Osteoblast (primary cell): ENCODE measurements around the gene PPP3CA. TPM values are rescaled to one million over a fixed set of nuclear protein-coding genes. Genes with fewer than 3 reads are reported as not detected.

Experiments
- DNase-seq: peaks from one replicate; pipeline ENCODE4 v3.0.0; 2011; ENCODE audit warnings: low spot score, mixed read lengths; ENCODE audit not compliant: insufficient read length; ENCODE audit errors: missing footprints
- H2AFZ ChIP-seq: 2 replicates; pipeline ENCODE4 v1.6.0; 2011; ENCODE audit warnings: mild to moderate bottlenecking, low read length
- H3K27ac ChIP-seq: 2 replicates; pipeline ENCODE4 v1.5.1; 2011; ENCODE audit warnings: mild to moderate bottlenecking, low read depth, low read length, moderate library complexity
- H3K27me3 ChIP-seq: 2 replicates; pipeline ENCODE4 v1.6.0; 2012; ENCODE audit warnings: mild to moderate bottlenecking, control low read depth, inconsistent platforms, low read length, moderate library complexity; ENCODE audit not compliant: insufficient read depth
- H3K36me3 ChIP-seq: 2 replicates; pipeline ENCODE4 v1.5.1; 2011; ENCODE audit warnings: mild to moderate bottlenecking, low read length, control low read depth, moderate library complexity; ENCODE audit not compliant: insufficient read depth
- H3K4me1 ChIP-seq: 2 replicates; pipeline ENCODE4 v1.5.1; 2011; ENCODE audit warnings: mild to moderate bottlenecking, low read length, control low read depth, moderate library complexity; ENCODE audit not compliant: insufficient read depth
- H3K4me2 ChIP-seq: 2 replicates; pipeline ENCODE4 v1.6.0; 2011; ENCODE audit warnings: mild to moderate bottlenecking, low read length; ENCODE audit not compliant: insufficient read depth
- H3K4me3 ChIP-seq: fragments of 200-600 bp; sonication (generic); 3 replicates; pipeline ENCODE4 v1.5.1; 2012; ENCODE audit warnings: mild to moderate bottlenecking, low read length, inconsistent platforms; ENCODE audit not compliant: insufficient read depth
- H3K79me2 ChIP-seq: 2 replicates; pipeline ENCODE4 v1.6.0; 2012; ENCODE audit warnings: mild to moderate bottlenecking, low read length, control low read depth, inconsistent platforms; ENCODE audit not compliant: insufficient read depth
- H3K9me3 ChIP-seq: 2 replicates; pipeline ENCODE4 v1.5.1; 2011; ENCODE audit warnings: low read depth, low read length, control low read depth
- H4K20me1 ChIP-seq: 2 replicates; pipeline ENCODE4 v1.6.0; 2012; ENCODE audit warnings: mild to moderate bottlenecking, low read length, control low read depth; ENCODE audit not compliant: insufficient read depth
- total RNA-seq: library from RNA; depleted of rRNA; stranded (reverse); fragments of >200 nt; gene quantifications from 2 replicates; pipeline ENCODE4 v1.2.3, GENCODE V29; 2012
- TF ChIP-seq, protein P1 (sequence below): IDR thresholded peaks from 2 replicates; pipeline ENCODE4 v1.5.1; 2011; ENCODE audit warnings: mild to moderate bottlenecking, low read depth, low read length, moderate library complexity; ENCODE audit errors: extremely low read depth

PPP3CA gene
- total RNA-seq, 1 donor, result 80.0 TPM

DNA sequence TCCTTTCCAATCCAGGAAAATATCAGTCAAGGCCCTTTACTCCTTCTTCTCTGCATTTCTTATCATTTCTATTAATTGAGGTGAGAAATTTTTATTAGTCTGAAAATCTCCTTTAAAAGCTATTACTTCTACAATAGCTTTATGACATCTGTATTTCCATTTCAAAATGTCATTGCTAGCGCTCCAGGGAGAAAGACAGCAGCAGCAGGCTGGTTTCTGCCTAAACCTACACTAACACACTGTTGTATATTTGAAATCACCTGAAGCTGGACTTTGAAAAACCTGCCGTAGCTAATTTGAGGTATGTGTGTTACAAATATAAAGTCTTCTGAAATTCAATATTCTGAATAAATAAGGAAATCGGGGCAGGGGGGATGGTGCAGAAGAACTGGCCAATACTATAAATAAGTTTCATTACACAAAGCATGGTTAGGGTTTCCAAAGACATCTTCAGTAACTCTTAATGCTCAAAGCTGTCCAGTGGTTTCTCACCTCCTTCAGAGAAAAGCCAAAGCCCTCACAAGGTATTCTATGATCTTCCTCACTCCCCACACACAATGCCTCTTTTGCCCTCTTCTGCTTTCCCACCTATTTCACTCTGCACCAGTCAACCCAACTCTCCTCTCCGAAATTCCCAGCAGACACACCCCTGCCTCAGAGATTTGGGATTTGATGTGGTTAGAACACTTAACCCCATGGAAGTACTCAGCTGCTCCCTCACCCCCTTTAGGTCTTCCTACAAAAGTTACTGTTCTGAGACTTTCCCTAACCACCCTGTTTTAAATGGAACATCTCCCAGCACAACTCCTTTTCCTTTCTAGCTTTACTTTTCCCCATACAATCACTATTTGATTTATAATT is 122.7 kb downstream of the PPP3CA start:
- Histone ChIP-seq H3K4me2 (no peak overlapping the region), H3K36me3 (no peaks in the 10 kb centered on the region), H3K27ac (no peak overlapping the region), H4K20me1 (no peaks in the 10 kb centered on the region), H3K79me2 (peaks cover 79% of the 10 kb centered on the region), H3K9me3 (no peaks in the 10 kb centered on the region), H3K4me1 (peaks cover 5% of the 10 kb centered on the region), H2AFZ (no peak overlapping the region), H3K4me3 (no peak overlapping the region), H3K27me3 (no peaks in the 10 kb centered on the region)
- no peak for DNase-seq
- TF ChIP-seq, protein P1, sequence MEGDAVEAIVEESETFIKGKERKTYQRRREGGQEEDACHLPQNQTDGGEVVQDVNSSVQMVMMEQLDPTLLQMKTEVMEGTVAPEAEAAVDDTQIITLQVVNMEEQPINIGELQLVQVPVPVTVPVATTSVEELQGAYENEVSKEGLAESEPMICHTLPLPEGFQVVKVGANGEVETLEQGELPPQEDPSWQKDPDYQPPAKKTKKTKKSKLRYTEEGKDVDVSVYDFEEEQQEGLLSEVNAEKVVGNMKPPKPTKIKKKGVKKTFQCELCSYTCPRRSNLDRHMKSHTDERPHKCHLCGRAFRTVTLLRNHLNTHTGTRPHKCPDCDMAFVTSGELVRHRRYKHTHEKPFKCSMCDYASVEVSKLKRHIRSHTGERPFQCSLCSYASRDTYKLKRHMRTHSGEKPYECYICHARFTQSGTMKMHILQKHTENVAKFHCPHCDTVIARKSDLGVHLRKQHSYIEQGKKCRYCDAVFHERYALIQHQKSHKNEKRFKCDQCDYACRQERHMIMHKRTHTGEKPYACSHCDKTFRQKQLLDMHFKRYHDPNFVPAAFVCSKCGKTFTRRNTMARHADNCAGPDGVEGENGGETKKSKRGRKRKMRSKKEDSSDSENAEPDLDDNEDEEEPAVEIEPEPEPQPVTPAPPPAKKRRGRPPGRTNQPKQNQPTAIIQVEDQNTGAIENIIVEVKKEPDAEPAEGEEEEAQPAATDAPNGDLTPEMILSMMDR, result no peak

DNA sequence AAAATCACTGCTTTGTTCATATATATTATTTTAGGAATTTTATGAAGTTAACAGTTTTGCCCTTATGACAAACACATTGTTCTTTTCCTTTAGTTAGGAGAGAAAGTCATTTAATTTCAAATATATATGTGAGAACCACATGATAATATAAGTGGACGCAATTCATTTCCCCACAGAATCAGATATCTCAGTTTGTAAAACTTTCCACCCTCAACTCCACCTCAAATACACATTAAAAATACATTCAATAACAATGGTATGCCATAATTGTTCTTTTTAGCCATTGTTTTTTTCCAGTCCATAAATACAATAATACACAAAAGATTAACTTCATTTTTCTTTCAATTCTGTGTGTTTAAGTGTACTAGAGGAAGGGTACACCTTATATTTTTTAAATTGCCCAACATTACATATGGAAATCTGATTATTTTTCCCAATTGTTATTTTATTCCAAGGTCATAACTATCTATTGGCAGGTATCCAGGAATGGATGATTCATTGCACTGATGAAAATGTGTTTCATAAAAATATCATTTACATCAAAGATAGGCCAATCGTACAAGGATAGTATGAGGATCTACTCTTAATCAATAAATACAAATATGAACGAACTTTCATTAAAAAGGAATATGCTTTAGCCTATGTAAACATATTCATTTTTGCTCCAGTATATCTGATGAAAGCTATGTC is 125.0 kb downstream of the PPP3CA start:
- H3K79me2 ChIP-seq, result peaks cover 79% of the 10 kb centered on the region
- peaks cover 14% of the 10 kb centered on the region for H3K4me1 ChIP-seq
- H3K4me2 ChIP-seq, result no peak overlapping the region
- no peaks in the 10 kb centered on the region for H3K27me3 ChIP-seq
- no peaks in the 10 kb centered on the region for H3K9me3 ChIP-seq
- H4K20me1 ChIP-seq, result no peaks in the 10 kb centered on the region
- H3K36me3 ChIP-seq, result no peaks in the 10 kb centered on the region
- TF ChIP-seq, protein P1, result no peak
- no peak overlapping the region for H2AFZ ChIP-seq
- no peak overlapping the region for H3K4me3 ChIP-seq
- no peak for DNase-seq
- H3K27ac ChIP-seq, result no peak overlapping the region

DNA sequence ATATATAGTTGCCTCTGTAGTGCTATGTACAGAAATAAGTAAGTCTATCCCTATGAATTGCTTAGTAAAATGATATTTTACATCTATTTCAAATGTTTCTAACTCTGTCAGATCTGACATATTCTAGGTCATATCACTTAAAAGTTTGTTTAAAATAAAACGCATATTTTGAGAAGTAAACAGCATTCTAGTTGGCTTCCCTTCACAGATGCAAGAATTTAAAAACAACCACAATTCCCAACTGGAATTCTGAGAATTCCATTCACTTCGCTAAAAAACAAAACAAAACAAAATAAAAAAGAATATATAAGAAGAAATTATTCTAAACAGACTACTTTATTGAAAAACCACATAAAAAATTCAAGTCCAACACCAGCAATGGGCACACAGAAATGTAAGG is 126.0 kb downstream of the PPP3CA start:
- TF ChIP-seq, protein P1, result no peak
- Histone ChIP-seq H3K4me1 (peaks cover 16% of the 10 kb centered on the region), H4K20me1 (no peaks in the 10 kb centered on the region), H3K27ac (no peak overlapping the region), H3K79me2 (peaks cover 79% of the 10 kb centered on the region), H2AFZ (no peak overlapping the region), H3K4me2 (peak overlapping the region; percentile 12), H3K27me3 (no peaks in the 10 kb centered on the region), H3K9me3 (no peaks in the 10 kb centered on the region), H3K4me3 (no peak overlapping the region), H3K36me3 (no peaks in the 10 kb centered on the region)
- no peak for DNase-seq

DNA sequence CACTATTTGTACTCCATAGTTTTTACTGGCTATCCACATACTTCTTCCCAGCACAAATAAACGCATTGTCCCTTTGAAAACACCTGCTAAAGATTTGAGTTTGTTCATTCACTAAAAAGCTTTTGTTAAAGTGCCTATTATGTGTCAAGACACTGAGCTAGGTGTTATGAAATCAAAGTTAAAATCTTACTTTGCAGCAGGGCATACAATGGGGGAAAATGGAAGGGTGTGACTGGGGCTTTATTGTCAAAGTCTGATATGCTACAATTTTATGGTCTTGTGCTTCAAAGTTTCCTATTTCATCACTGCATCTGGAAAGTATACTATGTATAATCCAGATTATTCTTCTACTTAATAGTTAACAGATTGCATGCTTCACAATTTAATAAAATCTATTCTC is 128.4 kb downstream of the PPP3CA start:
- H3K4me2 ChIP-seq, result peak overlapping the region; percentile 61
- no peaks in the 10 kb centered on the region for H3K27me3 ChIP-seq
- no peaks in the 10 kb centered on the region for H4K20me1 ChIP-seq
- H3K36me3 ChIP-seq, result no peaks in the 10 kb centered on the region
- no peaks in the 10 kb centered on the region for H3K9me3 ChIP-seq
- peak overlapping the region; percentile 90 for H3K27ac ChIP-seq
- TF ChIP-seq, protein P1, result no peak
- H3K79me2 ChIP-seq, result peaks cover 77% of the 10 kb centered on the region
- DNase-seq, result no peak
- H3K4me3 ChIP-seq, result no peak overlapping the region
- no peak overlapping the region for H2AFZ ChIP-seq
- peaks cover 16% of the 10 kb centered on the region for H3K4me1 ChIP-seq
